AG10803 (cell line): Measurements from ENCODE around the gene PEX7.
"Not testable (repeated sequence)": the region's sequence is repeated elsewhere in the genome, so short reads cannot be mapped to it uniquely, and the experiment has no call there.

Experiments used
- DNase-seq: peaks from one replicate; pipeline ENCODE4 v3.0.0; 2010; ENCODE audit warnings: low read depth
- H3K4me3 ChIP-seq: 2 replicates; pipeline ENCODE4 v1.5.1; 2011; ENCODE audit warnings: mild to moderate bottlenecking, low read length, control low read depth
- TF ChIP-seq, protein P1 (sequence below): conservative IDR thresholded peaks from 2 replicates; pipeline ENCODE4 v1.5.1; 2011; ENCODE audit warnings: mild to moderate bottlenecking, low read length, control low read depth, inconsistent platforms

Gene PEX7

DNA sequence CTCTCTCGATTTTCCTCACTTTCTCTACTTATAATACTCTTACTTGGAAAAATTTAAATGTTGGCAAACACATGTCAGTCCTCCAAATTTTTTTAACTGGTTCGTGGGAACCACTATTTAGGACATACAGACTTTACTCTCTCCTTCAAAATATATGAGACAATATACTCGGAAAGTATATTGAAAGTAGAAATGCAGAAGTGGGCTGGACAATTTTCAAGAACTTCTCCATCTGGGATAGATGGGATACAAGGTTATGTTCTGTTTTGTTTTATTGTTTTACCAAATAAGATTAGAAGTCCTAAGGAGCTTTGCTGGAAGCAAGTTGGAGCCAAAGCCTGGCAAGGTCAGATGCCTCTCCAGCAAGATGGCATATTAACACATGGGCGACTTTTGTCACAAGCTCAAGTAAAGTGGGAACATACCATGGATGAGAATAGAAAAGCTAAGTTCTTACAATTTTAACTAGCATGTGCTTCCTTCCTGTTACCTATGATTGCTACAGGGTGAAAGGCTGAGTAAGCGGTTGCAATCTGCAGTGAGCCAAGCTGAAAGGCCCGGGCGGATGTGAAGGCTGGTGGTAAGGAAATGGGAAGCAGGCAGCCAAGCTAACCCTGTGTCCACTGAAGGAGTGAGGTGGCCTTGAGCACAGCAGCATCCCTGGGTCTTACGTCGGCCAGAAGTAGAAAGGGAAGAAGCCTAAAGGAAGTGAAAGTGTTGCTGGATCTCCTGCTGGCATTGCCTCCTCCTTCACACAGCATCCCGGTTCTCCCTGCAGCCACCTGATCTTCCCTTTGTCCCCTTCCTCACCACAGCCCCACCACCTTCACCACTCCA, 37.3 kb upstream of the PEX7 start:
- DNase-seq = no peak
- TF ChIP-seq, protein P1, sequence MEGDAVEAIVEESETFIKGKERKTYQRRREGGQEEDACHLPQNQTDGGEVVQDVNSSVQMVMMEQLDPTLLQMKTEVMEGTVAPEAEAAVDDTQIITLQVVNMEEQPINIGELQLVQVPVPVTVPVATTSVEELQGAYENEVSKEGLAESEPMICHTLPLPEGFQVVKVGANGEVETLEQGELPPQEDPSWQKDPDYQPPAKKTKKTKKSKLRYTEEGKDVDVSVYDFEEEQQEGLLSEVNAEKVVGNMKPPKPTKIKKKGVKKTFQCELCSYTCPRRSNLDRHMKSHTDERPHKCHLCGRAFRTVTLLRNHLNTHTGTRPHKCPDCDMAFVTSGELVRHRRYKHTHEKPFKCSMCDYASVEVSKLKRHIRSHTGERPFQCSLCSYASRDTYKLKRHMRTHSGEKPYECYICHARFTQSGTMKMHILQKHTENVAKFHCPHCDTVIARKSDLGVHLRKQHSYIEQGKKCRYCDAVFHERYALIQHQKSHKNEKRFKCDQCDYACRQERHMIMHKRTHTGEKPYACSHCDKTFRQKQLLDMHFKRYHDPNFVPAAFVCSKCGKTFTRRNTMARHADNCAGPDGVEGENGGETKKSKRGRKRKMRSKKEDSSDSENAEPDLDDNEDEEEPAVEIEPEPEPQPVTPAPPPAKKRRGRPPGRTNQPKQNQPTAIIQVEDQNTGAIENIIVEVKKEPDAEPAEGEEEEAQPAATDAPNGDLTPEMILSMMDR = no peak
- no peak overlapping the region for H3K4me3 ChIP-seq

DNA sequence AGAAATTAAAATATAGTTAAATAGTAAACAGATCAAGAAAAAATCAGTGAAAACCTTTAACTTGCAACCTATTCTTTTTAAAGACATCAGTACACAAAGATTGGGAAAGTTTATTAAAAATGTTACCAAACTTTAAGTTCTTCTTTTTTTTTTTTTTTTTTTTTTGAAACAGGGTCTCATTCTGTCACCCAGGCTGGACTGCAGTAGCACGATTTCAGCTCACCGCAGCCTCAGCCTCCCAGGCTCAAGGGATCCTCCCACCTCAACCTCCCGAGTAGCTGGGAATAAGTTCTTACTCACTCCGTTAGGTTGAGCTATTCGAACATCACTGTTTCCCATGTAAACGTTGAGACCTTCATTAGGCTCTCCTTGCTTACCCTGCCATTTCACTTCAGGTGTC, 35.7 kb upstream of the PEX7 start:
- TF ChIP-seq, protein P1 = no peak
- no peak overlapping the region for H3K4me3 ChIP-seq
- no peak for DNase-seq

DNA sequence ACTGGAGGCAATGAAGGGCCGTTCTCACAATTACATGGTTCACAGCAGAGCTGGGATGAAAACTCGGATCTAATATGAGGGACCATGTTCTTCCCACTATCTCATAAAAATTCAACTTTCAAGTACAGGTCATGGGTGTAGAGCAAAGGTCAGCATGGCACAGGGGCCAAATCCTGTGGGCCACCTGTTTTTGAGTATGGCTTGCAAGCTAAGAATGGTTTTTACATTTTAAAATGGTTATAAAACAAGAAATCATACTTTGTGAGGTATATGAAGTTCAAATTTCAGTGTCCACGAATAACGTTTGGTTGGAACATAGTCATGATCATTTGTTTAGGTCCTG, 34.7 kb upstream of the PEX7 start:
- TF ChIP-seq, protein P1 = no peak
- DNase-seq = no peak
- H3K4me3 ChIP-seq = no peak overlapping the region

DNA sequence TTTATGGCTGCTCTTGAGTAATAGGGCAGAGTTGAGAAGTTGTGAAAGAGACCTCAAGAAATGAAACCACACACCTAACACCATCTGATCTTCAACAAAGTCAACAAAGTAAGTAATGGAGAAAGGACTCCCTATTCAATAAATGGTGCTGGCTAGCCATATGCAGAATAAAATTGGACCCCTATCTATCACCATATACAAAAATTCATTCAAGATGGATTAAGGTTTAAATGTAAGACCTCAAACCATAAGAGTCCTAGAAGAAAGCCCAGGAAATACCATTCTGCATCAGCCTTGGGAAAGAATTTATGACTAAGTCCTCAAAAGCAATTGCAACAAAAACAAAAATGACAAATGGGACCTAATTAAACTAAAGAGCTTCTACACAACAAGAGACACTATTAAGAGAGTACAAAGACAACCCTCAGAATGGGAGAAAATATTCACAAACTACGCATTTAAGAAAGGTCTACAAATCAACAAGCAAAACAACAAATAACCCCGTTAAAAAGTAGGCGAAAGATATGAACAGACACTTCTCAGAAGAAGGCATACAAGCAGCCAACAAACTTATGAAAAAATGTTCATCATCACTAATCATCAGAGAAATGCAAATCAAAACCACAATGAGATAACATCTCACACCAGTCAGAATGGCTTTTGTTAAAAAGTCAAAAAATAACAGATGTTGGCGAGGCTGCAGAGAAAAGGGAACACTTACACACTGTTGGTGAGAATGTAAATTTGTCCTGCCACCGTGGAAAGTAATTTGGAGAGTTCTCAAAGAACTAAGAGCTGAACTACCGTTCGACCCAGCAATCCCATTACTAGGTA, 34.1 kb upstream of the PEX7 start:
- peak; percentile 85 for DNase-seq
- TF ChIP-seq, protein P1 = no peak
- H3K4me3 ChIP-seq = no peak overlapping the region

DNA sequence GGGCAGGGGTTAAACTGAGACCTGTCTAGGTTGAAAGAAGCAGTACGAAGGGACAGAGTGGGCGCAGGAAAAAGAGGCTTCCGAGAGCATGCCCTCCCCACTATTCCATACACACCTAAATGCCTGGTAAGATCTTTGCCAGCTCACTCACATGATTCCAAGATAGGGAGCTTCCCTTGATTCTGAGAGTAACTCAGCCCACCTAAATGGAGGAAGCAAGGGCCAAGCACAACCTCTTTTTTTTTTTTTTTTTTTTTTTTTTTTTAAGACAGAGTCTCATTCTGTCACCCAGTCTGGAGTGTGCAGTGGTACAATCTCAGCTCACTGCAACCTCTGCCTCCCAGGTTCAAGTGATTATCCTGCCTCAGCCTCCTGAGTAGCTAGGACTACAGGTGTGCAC, 33.0 kb upstream of the PEX7 start:
- not testable (repeated sequence) for DNase-seq, H3K4me3 ChIP-seq

DNA sequence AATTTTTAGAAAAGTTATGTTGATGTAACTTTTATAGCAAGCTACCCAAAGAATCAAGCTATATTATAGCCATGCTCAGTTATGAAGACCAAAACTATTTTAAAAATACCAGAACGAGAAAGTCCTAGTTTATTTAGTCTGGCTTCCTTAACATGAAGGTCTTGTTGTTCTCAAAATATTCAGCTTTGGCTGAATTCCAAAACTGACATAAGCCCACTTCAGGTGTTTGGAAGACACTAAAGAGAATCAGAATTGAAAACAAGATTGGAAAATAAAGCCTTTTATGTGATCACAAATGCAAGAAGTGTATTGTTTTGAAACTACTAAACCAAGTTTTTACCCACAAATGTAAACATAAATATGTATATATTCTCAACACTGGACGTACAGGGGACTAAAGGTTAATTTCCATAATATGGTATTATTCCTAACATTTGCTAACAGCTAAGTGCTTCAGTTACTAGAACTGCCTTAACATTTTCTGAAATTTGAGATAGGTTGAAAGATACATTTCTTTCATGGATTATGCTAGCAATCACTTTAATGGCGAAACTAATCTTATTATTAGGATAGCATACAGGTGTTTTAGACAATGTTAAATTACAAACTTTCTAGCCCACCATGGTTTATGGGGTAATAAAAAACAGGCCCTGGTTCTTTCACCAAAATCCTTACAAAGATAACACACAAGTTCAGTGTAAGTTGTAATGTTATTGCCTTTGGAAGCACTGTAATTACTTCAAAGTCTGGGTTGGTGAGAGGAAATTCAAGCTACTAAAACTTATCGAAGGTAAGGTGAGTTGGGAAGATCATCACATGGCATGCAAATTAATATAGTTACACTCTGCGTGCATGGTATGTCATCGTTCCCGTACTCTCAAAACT, 31.7 kb upstream of the PEX7 start:
- no peak for DNase-seq
- TF ChIP-seq, protein P1 = no peak
- peak overlapping the region; percentile 96 for H3K4me3 ChIP-seq
